ENCODE data around the gene SART3.
A peak's percentile ranks its signal among the peaks of the same experiment; 100 is the strongest.

Gene SART3

DNA sequence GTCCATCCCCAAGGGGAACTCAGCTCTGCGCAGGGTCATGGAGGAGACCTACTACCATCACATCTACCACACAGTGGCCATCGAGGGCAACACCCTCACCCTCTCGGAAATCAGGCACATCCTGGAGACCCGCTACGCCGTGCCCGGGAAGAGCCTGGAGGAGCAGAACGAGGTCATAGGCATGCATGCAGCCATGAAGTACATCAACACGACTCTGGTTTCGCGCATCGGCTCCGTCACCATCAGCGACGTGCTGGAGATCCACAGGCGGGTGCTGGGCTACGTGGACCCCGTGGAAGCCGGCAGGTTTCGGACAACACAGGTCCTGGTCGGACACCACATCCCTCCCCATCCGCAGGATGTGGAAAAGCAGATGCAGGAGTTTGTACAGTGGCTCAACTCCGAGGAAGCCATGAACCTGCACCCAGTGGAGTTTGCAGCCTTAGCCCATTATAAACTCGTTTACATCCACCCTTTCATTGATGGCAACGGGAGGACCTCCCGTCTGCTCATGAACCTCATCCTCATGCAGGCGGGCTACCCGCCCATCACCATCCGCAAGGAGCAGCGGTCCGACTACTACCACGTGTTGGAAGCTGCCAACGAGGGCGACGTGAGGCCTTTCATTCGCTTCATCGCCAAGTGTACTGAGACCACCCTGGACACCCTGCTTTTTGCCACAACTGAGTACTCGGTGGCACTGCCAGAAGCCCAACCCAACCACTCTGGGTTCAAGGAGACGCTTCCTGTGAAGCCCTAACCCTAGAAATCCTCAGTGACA lies 42.1 kb downstream of the SART3 start:
- Histone ChIP-seq H3K4me1 (ENCODE audit: control insufficient read depth in 1 of 2, insufficient read depth in 2 of 2, low read length in 2 of 2) (peaks cover 8 to 9% of the 10 kb centered on the region in 2 experiments), H3K18ac (ENCODE audit: low read length) (no peak overlapping the region), H3K14ac (ENCODE audit: low read length) (no peak overlapping the region), H2BK12ac (ENCODE audit: low read length) (no peak overlapping the region), H2AK5ac (ENCODE audit: low read length) (no peak overlapping the region), H3K23ac (ENCODE audit: low read length) (no peak overlapping the region), H3K4ac (ENCODE audit: low read depth, low read length) (no peak overlapping the region), H4K8ac (ENCODE audit: low read depth, low read length) (no peak overlapping the region), H3K9ac (ENCODE audit: low read length) (peak overlapping the region; percentile 39), H3K27me3 (ENCODE audit: insufficient read depth, low read length) (no peaks in the 10 kb centered on the region), H3K79me1 (ENCODE audit: low read length) (peaks cover 5% of the 10 kb centered on the region), H4K12ac (ENCODE audit: low read depth, low read length) (no peak overlapping the region), H3K79me2 (ENCODE audit: control insufficient read depth, insufficient read depth, low read length, poor library complexity) (peaks cover 5% of the 10 kb centered on the region), H2BK5ac (ENCODE audit: low read depth, low read length, poor library complexity) (no peak overlapping the region), H4K91ac (ENCODE audit: low read depth, low read length) (no peak overlapping the region), H2BK120ac (ENCODE audit: insufficient read depth, low read length, poor library complexity) (no peak overlapping the region), H2AFZ (ENCODE audit: insufficient read depth, low read length, poor library complexity) (no peak overlapping the region), H3K27ac (ENCODE audit: low read depth, low read length) (no peak overlapping the region), H3K36me3 (ENCODE audit: control insufficient read depth in 1 of 2, insufficient read depth in 2 of 2, low read length in 2 of 2) (peaks cover 44 to 53% of the 10 kb centered on the region in 2 experiments), H3K4me2 (ENCODE audit: low read length) (no peak overlapping the region), H3K4me3 (ENCODE audit: low read depth, low read length) (peak overlapping the region; percentile 42), H3K9me3 (ENCODE audit: insufficient read depth, low read depth, low read length) (no peaks in the 10 kb centered on the region)
- WGBS (ENCODE audit: extremely low coverage, insufficient coverage, insufficient read length) = no CpG with 5 or more reads among the region's 39 CpGs
- DNase-seq = no peak

DNA sequence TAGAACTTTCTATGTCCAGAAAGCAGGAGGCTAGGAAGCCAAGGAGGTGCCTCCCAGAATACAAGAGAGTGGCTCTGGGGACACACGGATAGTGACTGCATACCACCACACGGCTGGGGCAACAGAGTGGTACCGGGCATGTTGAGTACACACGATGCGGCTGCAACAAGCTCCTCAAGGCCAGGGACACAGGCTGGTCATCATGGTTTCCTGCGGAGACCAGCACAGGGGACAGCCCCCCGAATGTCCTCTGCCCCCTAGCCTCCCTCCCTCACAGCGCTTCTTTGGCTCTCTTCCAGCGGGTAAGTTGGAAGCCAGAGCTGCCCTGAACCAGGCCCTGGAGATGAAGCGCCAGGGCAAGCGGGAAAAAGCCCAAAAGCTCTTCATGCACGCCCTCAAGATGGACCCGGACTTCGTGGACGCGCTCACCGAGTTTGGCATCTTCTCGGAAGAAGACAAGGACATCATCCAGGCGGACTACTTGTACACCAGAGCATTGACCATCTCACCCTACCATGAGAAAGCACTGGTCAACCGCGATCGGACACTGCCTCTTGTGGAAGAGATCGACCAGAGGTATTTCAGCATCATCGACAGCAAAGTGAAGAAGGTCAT lies 42.8 kb downstream of the SART3 start:
- H3K79me1 ChIP-seq (ENCODE audit: low read length) = peaks cover 5% of the 10 kb centered on the region
- H4K8ac ChIP-seq (ENCODE audit: low read depth, low read length) = no peak overlapping the region
- no peak overlapping the region for H2BK120ac ChIP-seq (ENCODE audit: insufficient read depth, low read length, poor library complexity)
- H3K27ac ChIP-seq (ENCODE audit: low read depth, low read length) = no peak overlapping the region
- peaks cover 5% of the 10 kb centered on the region for H3K79me2 ChIP-seq (ENCODE audit: control insufficient read depth, insufficient read depth, low read length, poor library complexity)
- peaks cover 38 to 47% of the 10 kb centered on the region in 2 experiments for H3K36me3 ChIP-seq (ENCODE audit: control insufficient read depth in 1 of 2, insufficient read depth in 2 of 2, low read length in 2 of 2)
- H2BK12ac ChIP-seq (ENCODE audit: low read length) = no peak overlapping the region
- H3K4me2 ChIP-seq (ENCODE audit: low read length) = no peak overlapping the region
- no peak overlapping the region for H4K12ac ChIP-seq (ENCODE audit: low read depth, low read length)
- H2AK5ac ChIP-seq (ENCODE audit: low read length) = no peak overlapping the region
- H3K9me3 ChIP-seq (ENCODE audit: insufficient read depth, low read depth, low read length) = no peaks in the 10 kb centered on the region
- no peak overlapping the region for H2AFZ ChIP-seq (ENCODE audit: insufficient read depth, low read length, poor library complexity)
- H3K4me3 ChIP-seq (ENCODE audit: low read depth, low read length) = no peak overlapping the region
- no peak for DNase-seq
- H3K27me3 ChIP-seq (ENCODE audit: insufficient read depth, low read length) = no peaks in the 10 kb centered on the region
- H2BK5ac ChIP-seq (ENCODE audit: low read depth, low read length, poor library complexity) = no peak overlapping the region
- WGBS (ENCODE audit: extremely low coverage, insufficient coverage, insufficient read length) = no CpG with 5 or more reads among the region's 24 CpGs
- no peak overlapping the region for H3K4ac ChIP-seq (ENCODE audit: low read depth, low read length)
- H3K18ac ChIP-seq (ENCODE audit: low read length) = no peak overlapping the region
- no peak overlapping the region for H3K14ac ChIP-seq (ENCODE audit: low read length)
- H3K23ac ChIP-seq (ENCODE audit: low read length) = no peak overlapping the region
- H4K91ac ChIP-seq (ENCODE audit: low read depth, low read length) = no peak overlapping the region
- peak overlapping the region; percentile 39 for H3K9ac ChIP-seq (ENCODE audit: low read length)
- H3K4me1 ChIP-seq (ENCODE audit: control insufficient read depth in 1 of 2, insufficient read depth in 2 of 2, low read length in 2 of 2) = peaks cover 8 to 9% of the 10 kb centered on the region in 2 experiments

DNA sequence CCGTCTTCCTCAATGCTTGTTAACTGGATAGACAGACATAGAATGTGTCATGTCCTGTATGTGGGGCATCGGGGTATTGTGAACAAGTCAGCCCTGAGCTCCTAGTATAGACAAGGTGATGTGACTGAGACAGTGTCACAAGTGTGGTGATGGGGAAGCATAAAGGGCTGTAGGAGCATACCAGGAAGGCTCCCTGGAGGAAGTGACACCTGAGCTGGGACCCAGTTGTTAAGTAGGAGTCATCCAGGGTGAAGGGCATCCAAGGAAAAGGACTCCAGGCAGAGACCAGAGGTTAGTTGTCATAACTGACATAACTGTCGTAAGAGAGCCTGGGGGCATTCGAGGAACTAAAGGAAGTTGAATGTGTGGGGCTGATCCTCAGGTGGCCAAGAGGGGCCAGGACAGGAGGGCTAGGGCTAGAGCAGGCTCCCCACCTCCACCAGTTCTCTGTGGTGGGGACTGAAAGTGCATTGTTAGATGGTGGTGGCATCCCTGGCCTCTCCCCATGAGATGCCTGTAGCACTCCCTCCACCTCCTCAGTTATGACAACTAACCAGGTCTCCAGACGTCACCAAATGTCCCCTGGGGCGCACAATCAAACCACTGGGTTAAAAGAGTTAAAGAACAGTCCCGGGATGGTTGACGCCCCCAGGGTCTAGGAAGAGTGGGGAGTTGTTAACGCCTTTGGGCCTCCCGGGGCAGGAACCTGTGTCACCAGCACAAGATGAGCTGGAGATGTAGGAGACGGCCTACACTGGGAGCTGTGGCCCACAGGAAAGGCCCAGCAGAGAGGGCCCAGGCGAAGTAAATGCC lies 43.5 kb downstream of the SART3 start:
- H4K12ac ChIP-seq (ENCODE audit: low read depth, low read length) = no peak overlapping the region
- no peak overlapping the region for H2BK12ac ChIP-seq (ENCODE audit: low read length)
- H2BK120ac ChIP-seq (ENCODE audit: insufficient read depth, low read length, poor library complexity) = no peak overlapping the region
- peaks cover 5% of the 10 kb centered on the region for H3K79me1 ChIP-seq (ENCODE audit: low read length)
- no peak overlapping the region for H3K23ac ChIP-seq (ENCODE audit: low read length)
- H4K8ac ChIP-seq (ENCODE audit: low read depth, low read length) = no peak overlapping the region
- peaks cover 5% of the 10 kb centered on the region for H3K79me2 ChIP-seq (ENCODE audit: control insufficient read depth, insufficient read depth, low read length, poor library complexity)
- no peak overlapping the region for H3K4me3 ChIP-seq (ENCODE audit: low read depth, low read length)
- peaks cover 34 to 42% of the 10 kb centered on the region in 2 experiments for H3K36me3 ChIP-seq (ENCODE audit: control insufficient read depth in 1 of 2, insufficient read depth in 2 of 2, low read length in 2 of 2)
- H3K27ac ChIP-seq (ENCODE audit: low read depth, low read length) = no peak overlapping the region
- H2BK5ac ChIP-seq (ENCODE audit: low read depth, low read length, poor library complexity) = no peak overlapping the region
- H3K9me3 ChIP-seq (ENCODE audit: insufficient read depth, low read depth, low read length) = no peaks in the 10 kb centered on the region
- no peak overlapping the region for H2AK5ac ChIP-seq (ENCODE audit: low read length)
- H4K91ac ChIP-seq (ENCODE audit: low read depth, low read length) = no peak overlapping the region
- DNase-seq = peak in 1 of 2 donors; percentile 14
- H3K9ac ChIP-seq (ENCODE audit: low read length) = no peak overlapping the region
- H3K14ac ChIP-seq (ENCODE audit: low read length) = no peak overlapping the region
- H3K4ac ChIP-seq (ENCODE audit: low read depth, low read length) = no peak overlapping the region
- H3K4me2 ChIP-seq (ENCODE audit: low read length) = no peak overlapping the region
- no peak overlapping the region for H2AFZ ChIP-seq (ENCODE audit: insufficient read depth, low read length, poor library complexity)
- WGBS (ENCODE audit: extremely low coverage, insufficient coverage, insufficient read length) = no CpG with 5 or more reads among the region's 12 CpGs
- no peak overlapping the region for H3K18ac ChIP-seq (ENCODE audit: low read length)
- no peaks in the 10 kb centered on the region for H3K27me3 ChIP-seq (ENCODE audit: insufficient read depth, low read length)
- H3K4me1 ChIP-seq (ENCODE audit: control insufficient read depth in 1 of 2, insufficient read depth in 2 of 2, low read length in 2 of 2) = peaks cover 8 to 9% of the 10 kb centered on the region in 2 experiments

DNA sequence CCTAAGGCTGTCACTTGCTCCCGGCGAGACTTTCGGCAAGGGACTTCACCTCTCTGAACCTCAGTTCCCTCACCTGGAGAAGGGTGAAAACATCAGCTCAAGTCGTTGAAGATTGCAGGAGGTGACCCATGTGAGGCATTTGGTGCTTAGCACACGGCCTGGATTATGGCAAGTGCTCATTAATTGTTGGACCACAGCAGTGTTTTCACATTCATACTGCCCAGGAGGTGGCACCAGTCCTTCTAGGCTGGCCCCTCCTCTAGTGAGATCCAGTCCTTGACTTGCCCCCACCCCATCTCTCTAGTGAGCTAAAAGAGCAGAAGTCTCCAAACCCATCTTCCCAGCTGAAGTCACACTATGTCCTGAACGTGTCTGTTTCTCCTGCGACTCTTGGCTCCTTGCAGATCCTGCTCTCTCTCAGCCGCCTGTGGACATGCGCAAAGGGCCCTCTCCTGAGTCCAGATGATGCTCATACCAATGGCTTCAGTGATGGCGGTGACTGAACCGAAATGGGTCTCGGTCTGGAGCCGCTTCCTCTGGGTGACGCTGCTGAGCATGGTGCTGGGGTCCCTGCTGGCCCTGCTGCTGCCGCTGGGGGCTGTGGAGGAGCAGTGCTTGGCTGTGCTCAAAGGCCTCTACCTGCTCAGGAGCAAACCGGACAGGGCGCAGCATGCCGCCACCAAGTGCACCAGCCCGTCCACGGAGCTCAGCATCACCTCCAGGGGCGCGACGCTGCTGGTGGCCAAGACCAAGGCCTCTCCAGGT lies 44.3 kb downstream of the SART3 start:
- H2BK12ac ChIP-seq (ENCODE audit: low read length) = no peak overlapping the region
- H3K79me2 ChIP-seq (ENCODE audit: control insufficient read depth, insufficient read depth, low read length, poor library complexity) = peaks cover 5% of the 10 kb centered on the region
- H3K79me1 ChIP-seq (ENCODE audit: low read length) = peaks cover 5% of the 10 kb centered on the region
- H3K18ac ChIP-seq (ENCODE audit: low read length) = no peak overlapping the region
- H4K91ac ChIP-seq (ENCODE audit: low read depth, low read length) = no peak overlapping the region
- H2BK120ac ChIP-seq (ENCODE audit: insufficient read depth, low read length, poor library complexity) = no peak overlapping the region
- H3K27ac ChIP-seq (ENCODE audit: low read depth, low read length) = no peak overlapping the region
- H3K36me3 ChIP-seq (ENCODE audit: control insufficient read depth in 1 of 2, insufficient read depth in 2 of 2, low read length in 2 of 2) = peaks cover 34 to 40% of the 10 kb centered on the region in 2 experiments
- no peak for DNase-seq
- H3K4me3 ChIP-seq (ENCODE audit: low read depth, low read length) = no peak overlapping the region
- H2AK5ac ChIP-seq (ENCODE audit: low read length) = no peak overlapping the region
- no peak overlapping the region for H2BK5ac ChIP-seq (ENCODE audit: low read depth, low read length, poor library complexity)
- H3K23ac ChIP-seq (ENCODE audit: low read length) = no peak overlapping the region
- no peak overlapping the region for H2AFZ ChIP-seq (ENCODE audit: insufficient read depth, low read length, poor library complexity)
- no peaks in the 10 kb centered on the region for H3K9me3 ChIP-seq (ENCODE audit: insufficient read depth, low read depth, low read length)
- no peak overlapping the region for H3K9ac ChIP-seq (ENCODE audit: low read length)
- H3K27me3 ChIP-seq (ENCODE audit: insufficient read depth, low read length) = no peaks in the 10 kb centered on the region
- H4K8ac ChIP-seq (ENCODE audit: low read depth, low read length) = no peak overlapping the region
- H3K4me2 ChIP-seq (ENCODE audit: low read length) = no peak overlapping the region
- H3K4ac ChIP-seq (ENCODE audit: low read depth, low read length) = no peak overlapping the region
- no peak overlapping the region for H3K14ac ChIP-seq (ENCODE audit: low read length)
- H4K12ac ChIP-seq (ENCODE audit: low read depth, low read length) = no peak overlapping the region
- peaks cover 8 to 9% of the 10 kb centered on the region in 2 experiments for H3K4me1 ChIP-seq (ENCODE audit: control insufficient read depth in 1 of 2, insufficient read depth in 2 of 2, low read length in 2 of 2)
- no CpG with 5 or more reads among the region's 23 CpGs for WGBS (ENCODE audit: extremely low coverage, insufficient coverage, insufficient read length)
